ENCODE measurements around the gene ZBTB11.

Gene ZBTB11

GRCh38 chr3:101603184-101603583, 73.7 kb downstream of the ZBTB11 start:
- no peak for DNase-seq

- DNase-seq, result no peak
Observed at GRCh38 chr3:101602731-101603130, 74.2 kb downstream of the ZBTB11 start.

Measured in NCI-H1105 (cell line).